ENCODE data around the gene FSCN2. TPM values are rescaled to one million over a fixed set of nuclear protein-coding genes. Genes with fewer than 3 reads are reported as not detected.

The FSCN2 gene
- total and polyA plus RNA-seq, 2 donors (not counting 3 experiments of a cell fraction or from before 2014, with no cell fraction given) = 0.32 to 0.71 TPM

DNA sequence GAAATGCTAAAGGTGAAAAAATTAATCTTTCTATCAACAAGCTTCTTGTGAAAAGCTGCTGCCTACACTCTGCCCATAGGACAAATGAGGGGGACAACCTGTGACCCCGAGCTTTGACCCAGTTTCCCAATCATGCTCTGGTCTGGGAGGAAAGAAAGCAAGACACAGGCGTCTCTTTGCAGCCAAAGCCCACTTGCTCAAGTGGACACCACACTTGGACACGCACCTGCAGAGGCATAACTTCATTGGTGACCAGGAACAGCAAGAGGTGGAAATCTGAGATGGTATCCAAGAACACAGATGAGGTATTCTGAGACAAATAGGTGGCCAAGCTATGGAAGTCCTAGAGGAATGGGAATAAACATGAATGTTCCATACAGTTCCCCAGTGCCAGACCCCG lies 39.0 kb downstream of the FSCN2 start:
- ChIA-PET CTCF (interaction anchor here (0.8 to 2.6 kb wide), 10 partner anchors 10 to 222 kb away, joined by 3 to 23 read pairs (median 8); partner anchors contain the start of gene FAAP100), POLR2A (interaction anchor here (1.0 to 1.4 kb wide), 8 partner anchors 9 to 56 kb away, joined by 3 to 5 read pairs (median 4); no protein-coding TSS in a partner anchor)
- intact Hi-C loops (cut with micrococcal nuclease) = loop anchor here (2.0 to 5.0 kb wide), 3 partner anchors 18 to 54 kb away; partner anchors contain the start of gene ACTG1

GRCh38 chr17:81568416-81568815 lies 40.2 kb downstream of the FSCN2 start:
- H4K20me1 ChIP-seq (replicated peaks; ENCODE audit: control insufficient read depth, extremely low read depth, insufficient read depth, low read length) = no peaks in the 10 kb centered on the region
- H3K4me3 ChIP-seq (replicated peaks in 1 of 3; ENCODE audit: insufficient read depth in 1 of 3, low read depth in 1 of 3, low read length in 3 of 3) = no peak overlapping the region
- no peaks in the 10 kb centered on the region for H3K9me3 ChIP-seq (replicated peaks; ENCODE audit: control insufficient read depth, insufficient read depth, low read length)
- H3K9ac ChIP-seq (replicated peaks; ENCODE audit: extremely low read depth, insufficient read depth, low read length) = peak overlapping the region; percentile 12
- no TSS peak for BruUV-seq (replicated peaks)
- peak; percentile 15 for FAIRE-seq
- no peaks in the 10 kb centered on the region for H3K27me3 ChIP-seq (ENCODE audit: control insufficient read depth in 2 of 2, insufficient read depth in 2 of 2, low read length in 2 of 2)
- intact Hi-C loops (cut with micrococcal nuclease) (loop anchor here (5.0 kb wide), 1 partner anchor 34 kb away; no protein-coding TSS in a partner anchor), dilution Hi-C loops (cut with MboI; ENCODE audit: extremely low pct_ligation_motif_present, low sequenced_read_pairs) (no loop called here)
- no peak for DNase-seq (ENCODE audit: low read depth, low spot score)
- H3K4me1 ChIP-seq (ENCODE audit: control insufficient read depth, extremely low read depth, insufficient read depth, low read length) = peaks cover 56% of the 10 kb centered on the region
- H3K9me1 ChIP-seq (replicated peaks; ENCODE audit: control insufficient read depth, extremely low read depth, insufficient read depth, low read length) = no peaks in the 10 kb centered on the region
- H3K36me3 ChIP-seq (ENCODE audit: control insufficient read depth in 2 of 2, extremely low read depth in 1 of 2, insufficient read depth in 2 of 2, low read length in 2 of 2) = peaks cover 28 to 32% of the 10 kb centered on the region in 2 experiments
- peaks cover 23% of the 10 kb centered on the region for H3K79me2 ChIP-seq (ENCODE audit: control insufficient read depth, insufficient read depth, low read length)
- no peak overlapping the region for H2AFZ ChIP-seq (ENCODE audit: low read depth, low read length)
- H3K4me2 ChIP-seq (ENCODE audit: insufficient read depth, low read length) = peak overlapping the region; percentile 17
- H3K27ac ChIP-seq (ENCODE audit: insufficient read depth, low read depth, low read length) = peak overlapping the region; percentile 96
- ChIA-PET CTCF (interaction anchor here (0.9 to 1.0 kb wide), 2 partner anchors 11 to 33 kb away, joined by 3 to 4 read pairs; no protein-coding TSS in a partner anchor), POLR2A (no interaction called here)
- TF ChIP-seq POLR2AphosphoS5 (IDR thresholded peaks at IDR 0.05; ENCODE audit: insufficient read depth, low read depth, low read length) (no peak), MYC (IDR thresholded peaks at IDR 0.05; ENCODE audit: low read depth, low read length) (no peak), EZH2 (IDR thresholded peaks at IDR 0.05; ENCODE audit: borderline replicate concordance, low read depth, low read length, severe bottlenecking) (no peak), POLR2A (IDR thresholded peaks at IDR 0.05; ENCODE audit: low read depth, low read length) (no peak), FOS (IDR thresholded peaks at IDR 0.05; ENCODE audit: borderline replicate concordance, insufficient read depth, low read length) (no peak), GATA2 (IDR thresholded peaks at IDR 0.05; ENCODE audit: insufficient read depth, insufficient read length, low read depth, low read length) (no peak), JUN (IDR thresholded peaks at IDR 0.05; ENCODE audit: borderline replicate concordance, insufficient read depth, insufficient read length, low read depth) (no peak)
- TF ChIP-seq, protein P1, sequence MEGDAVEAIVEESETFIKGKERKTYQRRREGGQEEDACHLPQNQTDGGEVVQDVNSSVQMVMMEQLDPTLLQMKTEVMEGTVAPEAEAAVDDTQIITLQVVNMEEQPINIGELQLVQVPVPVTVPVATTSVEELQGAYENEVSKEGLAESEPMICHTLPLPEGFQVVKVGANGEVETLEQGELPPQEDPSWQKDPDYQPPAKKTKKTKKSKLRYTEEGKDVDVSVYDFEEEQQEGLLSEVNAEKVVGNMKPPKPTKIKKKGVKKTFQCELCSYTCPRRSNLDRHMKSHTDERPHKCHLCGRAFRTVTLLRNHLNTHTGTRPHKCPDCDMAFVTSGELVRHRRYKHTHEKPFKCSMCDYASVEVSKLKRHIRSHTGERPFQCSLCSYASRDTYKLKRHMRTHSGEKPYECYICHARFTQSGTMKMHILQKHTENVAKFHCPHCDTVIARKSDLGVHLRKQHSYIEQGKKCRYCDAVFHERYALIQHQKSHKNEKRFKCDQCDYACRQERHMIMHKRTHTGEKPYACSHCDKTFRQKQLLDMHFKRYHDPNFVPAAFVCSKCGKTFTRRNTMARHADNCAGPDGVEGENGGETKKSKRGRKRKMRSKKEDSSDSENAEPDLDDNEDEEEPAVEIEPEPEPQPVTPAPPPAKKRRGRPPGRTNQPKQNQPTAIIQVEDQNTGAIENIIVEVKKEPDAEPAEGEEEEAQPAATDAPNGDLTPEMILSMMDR (IDR thresholded peaks at IDR 0.05; ENCODE audit: extremely low read depth in 1 of 2, insufficient read depth in 1 of 2, low read depth in 1 of 2, low read length in 2 of 2) = no peak
- TF ChIP-seq, protein P2, sequence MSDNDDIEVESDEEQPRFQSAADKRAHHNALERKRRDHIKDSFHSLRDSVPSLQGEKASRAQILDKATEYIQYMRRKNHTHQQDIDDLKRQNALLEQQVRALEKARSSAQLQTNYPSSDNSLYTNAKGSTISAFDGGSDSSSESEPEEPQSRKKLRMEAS (IDR thresholded peaks at IDR 0.05; ENCODE audit: insufficient read depth, insufficient read length) = no peak

More for the DNA sequence above, 39.0 kb downstream of the FSCN2 start:
- Histone ChIP-seq H3K36me3 (ENCODE audit: control insufficient read depth in 2 of 2, extremely low read depth in 1 of 2, insufficient read depth in 2 of 2, low read length in 2 of 2) (peaks cover 28 to 30% of the 10 kb centered on the region in 2 experiments), H3K4me3 (replicated peaks in 1 of 3; ENCODE audit: insufficient read depth in 1 of 3, low read depth in 1 of 3, low read length in 3 of 3) (peak overlapping the region in 1 of 3 experiments; percentile 20), H4K20me1 (replicated peaks; ENCODE audit: control insufficient read depth, extremely low read depth, insufficient read depth, low read length) (no peaks in the 10 kb centered on the region), H3K27ac (ENCODE audit: insufficient read depth, low read depth, low read length) (peak overlapping the region; percentile 96), H3K9me3 (replicated peaks; ENCODE audit: control insufficient read depth, insufficient read depth, low read length) (no peaks in the 10 kb centered on the region), H3K9ac (replicated peaks; ENCODE audit: extremely low read depth, insufficient read depth, low read length) (peak overlapping the region; percentile 64), H3K4me1 (ENCODE audit: control insufficient read depth, extremely low read depth, insufficient read depth, low read length) (peaks cover 56% of the 10 kb centered on the region), H3K4me2 (ENCODE audit: insufficient read depth, low read length) (peak overlapping the region; percentile 84), H3K79me2 (ENCODE audit: control insufficient read depth, insufficient read depth, low read length) (peaks cover 20% of the 10 kb centered on the region), H2AFZ (ENCODE audit: low read depth, low read length) (no peak overlapping the region), H3K27me3 (ENCODE audit: control insufficient read depth in 2 of 2, insufficient read depth in 2 of 2, low read length in 2 of 2) (no peaks in the 10 kb centered on the region), H3K9me1 (replicated peaks; ENCODE audit: control insufficient read depth, extremely low read depth, insufficient read depth, low read length) (no peaks in the 10 kb centered on the region)
- FAIRE-seq (no peak), DNase-seq (ENCODE audit: low read depth, low spot score) (no peak)
- TF ChIP-seq POLR2A (IDR thresholded peaks at IDR 0.05; ENCODE audit: low read depth, low read length) = no peak
- TF ChIP-seq, protein P1 (IDR thresholded peaks at IDR 0.05; ENCODE audit: extremely low read depth in 1 of 2, insufficient read depth in 1 of 2, low read depth in 1 of 2, low read length in 2 of 2) = no peak
- TF ChIP-seq GATA2 (IDR thresholded peaks at IDR 0.05; ENCODE audit: insufficient read depth, insufficient read length, low read depth, low read length) = no peak
- no peak for TF ChIP-seq JUN (IDR thresholded peaks at IDR 0.05; ENCODE audit: borderline replicate concordance, insufficient read depth, insufficient read length, low read depth)
- dilution Hi-C loops (cut with MboI; ENCODE audit: extremely low pct_ligation_motif_present, low sequenced_read_pairs) = no loop called here
- BruUV-seq (replicated peaks) = no TSS peak

Data from endothelial cell of umbilical vein (primary cell).